ENCODE measurements around the gene FBXW8.

Gene FBXW8

GRCh38 chr12:117058442-117059072 is 147.8 kb downstream of the FBXW8 start:
- no peak overlapping the region for H3K4me3 ChIP-seq (ENCODE audit: low read depth, low read length)
- no peak for TF ChIP-seq CTCF (IDR thresholded peaks at IDR 0.05; ENCODE audit: low read depth, low read length, missing control alignments)
- DNase-seq (ENCODE audit: low read depth), result no peak

- TF ChIP-seq CTCF (IDR thresholded peaks at IDR 0.05; ENCODE audit: low read depth, low read length, missing control alignments), result no peak
- no peak for DNase-seq (ENCODE audit: low read depth)
These were observed 148.4 kb downstream of the FBXW8 start for GRCh38 chr12:117059156-117059555.

GRCh38 chr12:117060246-117060928 is 149.6 kb downstream of the FBXW8 start:
- DNase-seq (ENCODE audit: low read depth), result no peak
- TF ChIP-seq CTCF (IDR thresholded peaks at IDR 0.05; ENCODE audit: low read depth, low read length, missing control alignments), result no peak
- H3K4me3 ChIP-seq (ENCODE audit: low read depth, low read length), result no peak overlapping the region

More at GRCh38 chr12:117059156-117059555, 148.4 kb downstream of the FBXW8 start:
- H3K4me3 ChIP-seq (ENCODE audit: low read depth, low read length), result no peak overlapping the region

- TF ChIP-seq CTCF (IDR thresholded peaks at IDR 0.05; ENCODE audit: low read depth, low read length, missing control alignments), result no peak
- no peak for DNase-seq (ENCODE audit: low read depth)
- H3K4me3 ChIP-seq (ENCODE audit: low read depth, low read length), result no peak overlapping the region
These were observed 150.2 kb downstream of the FBXW8 start for GRCh38 chr12:117060929-117061305.

- no peak for TF ChIP-seq CTCF (IDR thresholded peaks at IDR 0.05; ENCODE audit: low read depth, low read length, missing control alignments)
- no peak overlapping the region for H3K4me3 ChIP-seq (ENCODE audit: low read depth, low read length)
- no peak for DNase-seq (ENCODE audit: low read depth)
These were observed 150.9 kb downstream of the FBXW8 start for GRCh38 chr12:117061555-117062079.

GRCh38 chr12:117063162-117063911 is 152.6 kb downstream of the FBXW8 start:
- no peak for TF ChIP-seq CTCF (IDR thresholded peaks at IDR 0.05; ENCODE audit: low read depth, low read length, missing control alignments)
- peak; percentile 22 for DNase-seq (ENCODE audit: low read depth)
- no peak overlapping the region for H3K4me3 ChIP-seq (ENCODE audit: low read depth, low read length)

Data from GM12864 (cell line).